WTC11 (cell line): Measurements from ENCODE around the gene KRTAP5-4. TPM values are rescaled to one million over a fixed set of nuclear protein-coding genes. Genes with fewer than 3 reads are reported as not detected.
"Not testable (repeated sequence)": the region's sequence is repeated elsewhere in the genome, so short reads cannot be mapped to it uniquely, and the experiment has no call there.

Source experiments
- ATAC-seq: fragments of 200-7000 bp; cut with Tn5 transposase; 2 replicates; pipeline ENCODE4 v1.10.0; 2021; ENCODE audit warnings: mild to moderate bottlenecking, moderate library complexity
- CTCF ChIA-PET: fragments of 300-600 bp; sonication (Branson Sonifier 250); formaldehyde crosslinking; loops from one replicate; lab custom pipeline; 2021; ENCODE audit warnings: antibody characterized with exemption; lab: Charles Lee
- POLR2A ChIA-PET: fragments of 350-600 bp; sonication (Branson Sonifier 250); formaldehyde crosslinking; loops from one replicate; lab custom pipeline; 2021; ENCODE audit warnings: antibody characterized with exemption; lab: Charles Lee
- DNase-seq: peaks from one replicate; pipeline ENCODE4 v3.0.0; 2021; ENCODE audit warnings: low spot score
- H3K27ac Mint-ChIP-seq: 2 replicates; pipeline ENCODE4 v1.8.0; 2021; ENCODE audit warnings: mixed read lengths
- H3K27me3 Mint-ChIP-seq: 2 replicates; pipeline ENCODE4 v1.8.0; 2021; ENCODE audit warnings: low read depth, mild to moderate bottlenecking, moderate library complexity, mixed read lengths
- H3K36me3 Mint-ChIP-seq: 2 replicates; pipeline ENCODE4 v1.8.0; 2021; ENCODE audit warnings: mixed read lengths
- H3K4me1 Mint-ChIP-seq: 2 replicates; pipeline ENCODE4 v1.8.0; 2022; ENCODE audit warnings: mixed read lengths
- H3K4me3 Mint-ChIP-seq: 2 replicates; pipeline ENCODE4 v1.8.0; 2021; ENCODE audit warnings: mild to moderate bottlenecking, moderate library complexity, mixed read lengths
- H3K9me3 Mint-ChIP-seq: 2 replicates; pipeline ENCODE4 v1.8.0; 2021; ENCODE audit warnings: mixed read lengths
- ATF2 ChIP-seq: sonication (generic); formaldehyde crosslinking; IDR thresholded peaks from 2 replicates; pipeline ENCODE4 v1.8.1; 2022; ENCODE audit warnings: low read depth, missing genetic modification reagents, borderline replicate concordance
- ESRRA ChIP-seq: sonication (generic); formaldehyde crosslinking; IDR thresholded peaks from 2 replicates; pipeline ENCODE4 v1.8.1; 2022; ENCODE audit warnings: mild to moderate bottlenecking, missing genetic modification reagents, borderline replicate concordance
- FOXP1 ChIP-seq: sonication (generic); formaldehyde crosslinking; IDR thresholded peaks from 2 replicates; pipeline ENCODE4 v1.8.0; 2022; ENCODE audit warnings: missing genetic modification reagents, mild to moderate bottlenecking, moderate library complexity, borderline replicate concordance
- GABPB1 ChIP-seq: sonication (generic); formaldehyde crosslinking; IDR thresholded peaks from 2 replicates; pipeline ENCODE4 v1.8.1; 2023; ENCODE audit warnings: mild to moderate bottlenecking, missing genetic modification reagents
- MAX ChIP-seq: sonication (generic); formaldehyde crosslinking; IDR thresholded peaks from 2 replicates; pipeline ENCODE4 v1.8.0; 2022; ENCODE audit warnings: mild to moderate bottlenecking, missing genetic modification reagents
- MXD4 ChIP-seq: fragments of 250-450 bp; sonication (Bioruptor Pico); IDR thresholded peaks from 2 replicates; pipeline ENCODE4 v1.8.0; 2021; ENCODE audit warnings: mild to moderate bottlenecking, moderate library complexity, borderline replicate concordance
- ZNF396 ChIP-seq: fragments of 250-450 bp; sonication (Bioruptor Pico); IDR thresholded peaks from 2 replicates; pipeline ENCODE4 v1.8.0; 2021; ENCODE audit warnings: mild to moderate bottlenecking, moderate library complexity, borderline replicate concordance
- ZNF532 ChIP-seq: fragments of 250-450 bp; sonication (Bioruptor Pico); IDR thresholded peaks from 2 replicates; pipeline ENCODE4 v1.9.0; 2021; ENCODE audit warnings: mild to moderate bottlenecking, borderline replicate concordance
- ZSCAN18 ChIP-seq: fragments of 250-450 bp; sonication (Bioruptor Pico); IDR thresholded peaks from 2 replicates; pipeline ENCODE4 v2.1.2; 2022; ENCODE audit warnings: mild to moderate bottlenecking, moderate library complexity
- total RNA-seq: library from RNA; stranded (reverse); gene quantifications from 3 replicates; pipeline ENCODE4 v1.2.3, GENCODE V29; 2021
- TF ChIP-seq, protein P1 (sequence below): sonication (generic); formaldehyde crosslinking; IDR thresholded peaks from 2 replicates; pipeline ENCODE4 v1.8.1; 2022; ENCODE audit warnings: missing genetic modification reagents, borderline replicate concordance
- TF ChIP-seq, protein P2 (sequence below): sonication (generic); formaldehyde crosslinking; conservative IDR thresholded peaks from 2 replicates; pipeline ENCODE4 v1.8.1; 2022; ENCODE audit warnings: mild to moderate bottlenecking, missing genetic modification reagents
- TF ChIP-seq, protein P3 (sequence below): sonication (generic); formaldehyde crosslinking; IDR thresholded peaks from 2 replicates; pipeline ENCODE4 v1.8.0; 2023; ENCODE audit warnings: mild to moderate bottlenecking, missing genetic modification reagents
- TF ChIP-seq, protein P4 (sequence below): sonication (generic); formaldehyde crosslinking; IDR thresholded peaks from 2 replicates; pipeline ENCODE4 v1.8.1; 2023; ENCODE audit warnings: mild to moderate bottlenecking, moderate library complexity, missing genetic modification reagents
- TF ChIP-seq, protein P5 (sequence below): sonication (generic); formaldehyde crosslinking; IDR thresholded peaks from 2 replicates; pipeline ENCODE4 v1.8.1; 2023; ENCODE audit warnings: mild to moderate bottlenecking, missing genetic modification reagents, moderate library complexity

The KRTAP5-4 gene
- total RNA-seq, 1 experiment from 2014 or later: not detected

DNA sequence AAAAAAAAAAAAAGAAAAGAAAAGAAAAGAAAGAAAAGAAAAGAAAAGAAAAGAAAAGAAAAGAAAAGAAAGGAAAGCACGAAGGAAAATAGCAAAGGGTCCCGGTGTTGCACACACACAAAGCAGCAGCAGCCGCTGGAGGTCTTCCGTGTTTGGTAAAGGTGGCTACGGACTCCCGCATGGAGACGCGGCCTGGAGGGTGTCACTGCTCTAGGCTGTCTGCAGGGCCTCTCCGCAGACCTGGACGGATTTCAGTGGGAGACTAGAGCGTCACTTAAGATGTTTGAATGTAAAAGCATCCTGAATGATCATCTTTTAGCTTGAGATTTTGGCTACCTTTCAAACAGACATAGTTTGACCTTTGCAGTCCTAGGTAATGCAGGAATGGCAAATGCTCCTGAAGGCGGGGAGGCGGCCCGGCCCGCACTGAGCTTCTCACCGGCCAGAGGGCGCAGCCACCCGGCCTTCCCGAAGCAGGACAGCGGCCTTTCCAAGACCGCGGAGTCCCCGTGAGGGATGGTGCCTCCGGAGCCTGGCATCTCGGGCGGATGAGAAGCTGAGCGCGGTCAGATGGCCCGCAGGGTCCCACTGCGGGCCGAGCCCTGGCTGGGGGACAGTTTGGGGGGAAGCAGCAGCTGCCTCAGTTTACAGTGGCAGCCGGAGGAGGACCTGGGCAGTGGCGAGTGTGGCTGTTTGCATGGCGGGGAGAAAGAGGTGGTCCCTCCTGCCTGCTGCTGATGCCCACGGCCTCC lies 26.1 kb upstream of the KRTAP5-4 start:
- no peak overlapping the region for H3K4me3 Mint-ChIP-seq
- H3K4me1 Mint-ChIP-seq: no peaks in the 10 kb centered on the region
- no peak for ATAC-seq
- ChIA-PET CTCF (interaction anchor here (0.7 to 1.8 kb wide), 7 partner anchors 8 to 441 kb away, joined by 3 to 10 read pairs (median 4); partner anchors contain the start of gene KRTAP5-6), POLR2A (no interaction called here)
- no peaks in the 10 kb centered on the region for H3K9me3 Mint-ChIP-seq
- peaks cover 14% of the 10 kb centered on the region for H3K27me3 Mint-ChIP-seq
- no peak for DNase-seq
- no peak overlapping the region for H3K27ac Mint-ChIP-seq
- H3K36me3 Mint-ChIP-seq: no peaks in the 10 kb centered on the region
- TF ChIP-seq, protein P1, sequence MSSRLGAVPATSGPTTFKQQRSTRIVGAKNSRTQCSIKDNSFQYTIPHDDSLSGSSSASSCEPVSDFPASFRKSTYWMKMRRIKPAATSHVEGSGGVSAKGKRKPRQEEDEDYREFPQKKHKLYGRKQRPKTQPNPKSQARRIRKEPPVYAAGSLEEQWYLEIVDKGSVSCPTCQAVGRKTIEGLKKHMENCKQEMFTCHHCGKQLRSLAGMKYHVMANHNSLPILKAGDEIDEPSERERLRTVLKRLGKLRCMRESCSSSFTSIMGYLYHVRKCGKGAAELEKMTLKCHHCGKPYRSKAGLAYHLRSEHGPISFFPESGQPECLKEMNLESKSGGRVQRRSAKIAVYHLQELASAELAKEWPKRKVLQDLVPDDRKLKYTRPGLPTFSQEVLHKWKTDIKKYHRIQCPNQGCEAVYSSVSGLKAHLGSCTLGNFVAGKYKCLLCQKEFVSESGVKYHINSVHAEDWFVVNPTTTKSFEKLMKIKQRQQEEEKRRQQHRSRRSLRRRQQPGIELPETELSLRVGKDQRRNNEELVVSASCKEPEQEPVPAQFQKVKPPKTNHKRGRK: no peak
- TF ChIP-seq, protein P2, sequence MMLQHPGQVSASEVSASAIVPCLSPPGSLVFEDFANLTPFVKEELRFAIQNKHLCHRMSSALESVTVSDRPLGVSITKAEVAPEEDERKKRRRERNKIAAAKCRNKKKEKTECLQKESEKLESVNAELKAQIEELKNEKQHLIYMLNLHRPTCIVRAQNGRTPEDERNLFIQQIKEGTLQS (CRISPR knock-in tag): no peak
- TF ChIP-seq GABPB1 (no peak), ZNF396 (CRISPR knock-in tag) (no peak), ZSCAN18 (CRISPR knock-in tag) (no peak), MAX (no peak), FOXP1 (CRISPR knock-in tag) (no peak)
- TF ChIP-seq, protein P3, sequence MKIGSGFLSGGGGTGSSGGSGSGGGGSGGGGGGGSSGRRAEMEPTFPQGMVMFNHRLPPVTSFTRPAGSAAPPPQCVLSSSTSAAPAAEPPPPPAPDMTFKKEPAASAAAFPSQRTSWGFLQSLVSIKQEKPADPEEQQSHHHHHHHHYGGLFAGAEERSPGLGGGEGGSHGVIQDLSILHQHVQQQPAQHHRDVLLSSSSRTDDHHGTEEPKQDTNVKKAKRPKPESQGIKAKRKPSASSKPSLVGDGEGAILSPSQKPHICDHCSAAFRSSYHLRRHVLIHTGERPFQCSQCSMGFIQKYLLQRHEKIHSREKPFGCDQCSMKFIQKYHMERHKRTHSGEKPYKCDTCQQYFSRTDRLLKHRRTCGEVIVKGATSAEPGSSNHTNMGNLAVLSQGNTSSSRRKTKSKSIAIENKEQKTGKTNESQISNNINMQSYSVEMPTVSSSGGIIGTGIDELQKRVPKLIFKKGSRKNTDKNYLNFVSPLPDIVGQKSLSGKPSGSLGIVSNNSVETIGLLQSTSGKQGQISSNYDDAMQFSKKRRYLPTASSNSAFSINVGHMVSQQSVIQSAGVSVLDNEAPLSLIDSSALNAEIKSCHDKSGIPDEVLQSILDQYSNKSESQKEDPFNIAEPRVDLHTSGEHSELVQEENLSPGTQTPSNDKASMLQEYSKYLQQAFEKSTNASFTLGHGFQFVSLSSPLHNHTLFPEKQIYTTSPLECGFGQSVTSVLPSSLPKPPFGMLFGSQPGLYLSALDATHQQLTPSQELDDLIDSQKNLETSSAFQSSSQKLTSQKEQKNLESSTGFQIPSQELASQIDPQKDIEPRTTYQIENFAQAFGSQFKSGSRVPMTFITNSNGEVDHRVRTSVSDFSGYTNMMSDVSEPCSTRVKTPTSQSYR: no peak
- TF ChIP-seq, protein P4, sequence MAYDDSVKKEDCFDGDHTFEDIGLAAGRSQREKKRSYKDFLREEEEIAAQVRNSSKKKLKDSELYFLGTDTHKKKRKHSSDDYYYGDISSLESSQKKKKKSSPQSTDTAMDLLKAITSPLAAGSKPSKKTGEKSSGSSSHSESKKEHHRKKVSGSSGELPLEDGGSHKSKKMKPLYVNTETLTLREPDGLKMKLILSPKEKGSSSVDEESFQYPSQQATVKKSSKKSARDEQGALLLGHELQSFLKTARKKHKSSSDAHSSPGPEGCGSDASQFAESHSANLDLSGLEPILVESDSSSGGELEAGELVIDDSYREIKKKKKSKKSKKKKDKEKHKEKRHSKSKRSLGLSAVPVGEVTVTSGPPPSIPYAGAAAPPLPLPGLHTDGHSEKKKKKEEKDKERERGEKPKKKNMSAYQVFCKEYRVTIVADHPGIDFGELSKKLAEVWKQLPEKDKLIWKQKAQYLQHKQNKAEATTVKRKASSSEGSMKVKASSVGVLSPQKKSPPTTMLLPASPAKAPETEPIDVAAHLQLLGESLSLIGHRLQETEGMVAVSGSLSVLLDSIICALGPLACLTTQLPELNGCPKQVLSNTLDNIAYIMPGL (CRISPR knock-in tag): no peak

- H3K27me3 Mint-ChIP-seq, POLR2A ChIA-PET, ATAC-seq, H3K9me3 Mint-ChIP-seq, H3K36me3 Mint-ChIP-seq, DNase-seq, H3K4me3 Mint-ChIP-seq, H3K4me1 Mint-ChIP-seq, H3K27ac Mint-ChIP-seq: not testable (repeated sequence)
- CTCF ChIA-PET: interaction anchor here (0.6 to 0.9 kb wide), 3 partner anchors 21 to 100 kb away, joined by 3 to 6 read pairs (median 3); no protein-coding TSS in a partner anchor
Measured at GRCh38 chr11:1646540-1646939, 24.6 kb upstream of the KRTAP5-4 start.

- ATAC-seq: no peak
- no peak for DNase-seq
- Mint-ChIP-seq H3K9me3 (no peaks in the 10 kb centered on the region), H3K27ac (no peak overlapping the region), H3K4me3 (no peak overlapping the region), H3K27me3 (peaks cover 3% of the 10 kb centered on the region; the same call in 1 of the 2 replicates), H3K4me1 (no peaks in the 10 kb centered on the region), H3K36me3 (no peaks in the 10 kb centered on the region)
- POLR2A ChIA-PET: no interaction called here
- CTCF ChIA-PET: no interaction called here
- TF ChIP-seq, protein P5, sequence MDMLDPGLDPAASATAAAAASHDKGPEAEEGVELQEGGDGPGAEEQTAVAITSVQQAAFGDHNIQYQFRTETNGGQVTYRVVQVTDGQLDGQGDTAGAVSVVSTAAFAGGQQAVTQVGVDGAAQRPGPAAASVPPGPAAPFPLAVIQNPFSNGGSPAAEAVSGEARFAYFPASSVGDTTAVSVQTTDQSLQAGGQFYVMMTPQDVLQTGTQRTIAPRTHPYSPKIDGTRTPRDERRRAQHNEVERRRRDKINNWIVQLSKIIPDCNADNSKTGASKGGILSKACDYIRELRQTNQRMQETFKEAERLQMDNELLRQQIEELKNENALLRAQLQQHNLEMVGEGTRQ (CRISPR knock-in tag): no peak
- TF ChIP-seq ESRRA (no peak), ZNF396 (CRISPR knock-in tag) (no peak), MXD4 (CRISPR knock-in tag) (no peak), ATF2 (CRISPR knock-in tag) (no peak), ZNF532 (CRISPR knock-in tag) (no peak)
Measured at GRCh38 chr11:1645357-1645821, 23.5 kb upstream of the KRTAP5-4 start.
